Keratinocyte (primary cell): Measurements from ENCODE around the gene ESR2. TPM values are rescaled to one million over a fixed set of nuclear protein-coding genes. Genes with fewer than 3 reads are reported as not detected.

Experiments used
- DNase-seq: peaks from one replicate; pipeline ENCODE4 v3.0.0-alpha.2; 2011; ENCODE audit warnings: low read depth, missing footprints, low spot score
- FAIRE-seq: peaks from 2 replicates; lab custom pipeline; 2011; peaks lifted over from hg19 to GRCh38; lab: Jason Lieb, UNC
- H2AFZ ChIP-seq: 2 replicates; pipeline ENCODE4 v1.6.0; 2012; ENCODE audit warnings: low read length, control low read depth, inconsistent platforms; ENCODE audit not compliant: control insufficient read depth
- H3K27ac ChIP-seq: 2 replicates; pipeline ENCODE4 v1.5.1; 2011; ENCODE audit warnings: low read length; ENCODE audit not compliant: control insufficient read depth, insufficient read depth
- H3K27me3 ChIP-seq: 3 replicates; pipeline ENCODE4 v1.6.0; 2011; ENCODE audit warnings: low read length; ENCODE audit not compliant: control insufficient read depth, insufficient read depth; ENCODE audit errors: extremely low read depth
- H3K36me3 ChIP-seq, 2 experiments: 2 replicates in 1 of 2; 3 replicates in 1 of 2; pipeline ENCODE4 v1.5.1; 2011; ENCODE audit warnings: low read length in 2 of 2, mild to moderate bottlenecking in 1 of 2; ENCODE audit not compliant: control insufficient read depth in 2 of 2, insufficient read depth in 2 of 2; ENCODE audit errors: extremely low read depth in 1 of 2
- H3K4me1 ChIP-seq: 3 replicates; pipeline ENCODE4 v1.5.1; 2011; ENCODE audit warnings: low read length; ENCODE audit not compliant: control insufficient read depth, insufficient read depth; ENCODE audit errors: extremely low read depth
- H3K4me2 ChIP-seq: 3 replicates; pipeline ENCODE4 v1.6.0; 2011; ENCODE audit warnings: low read depth, low read length; ENCODE audit not compliant: control insufficient read depth, insufficient read depth; ENCODE audit errors: extremely low read depth
- H3K4me3 ChIP-seq, 3 experiments: fragments of 200-600 bp in 1 of 3; sonication (generic) in 1 of 3; 2 replicates in 2 of 3; 3 replicates in 1 of 3; pipeline ENCODE4 v1.5.1; 2011 to 2016; ENCODE audit warnings: low read length in 3 of 3, mild to moderate bottlenecking in 3 of 3, control low read depth in 2 of 3, inconsistent platforms in 1 of 3, low read depth in 1 of 3, mixed read lengths in 1 of 3, mixed run types in 1 of 3, moderate library complexity in 1 of 3; ENCODE audit not compliant: control insufficient read depth in 2 of 3, insufficient read depth in 2 of 3; ENCODE audit errors: extremely low read depth in 1 of 3
- H3K79me2 ChIP-seq: 2 replicates; pipeline ENCODE4 v1.6.0; 2012; ENCODE audit warnings: low read length; ENCODE audit not compliant: control insufficient read depth, insufficient read depth
- H3K9ac ChIP-seq: 3 replicates; pipeline ENCODE4 v1.6.0; 2011; ENCODE audit warnings: low read length; ENCODE audit not compliant: control insufficient read depth, insufficient read depth; ENCODE audit errors: extremely low read depth
- H3K9me1 ChIP-seq: 3 replicates; pipeline ENCODE4 v1.6.0; 2011; ENCODE audit warnings: low read length; ENCODE audit not compliant: control insufficient read depth, insufficient read depth; ENCODE audit errors: extremely low read depth
- H3K9me3 ChIP-seq: 2 replicates; pipeline ENCODE4 v1.5.1; 2012; ENCODE audit warnings: low read depth, low read length; ENCODE audit not compliant: control insufficient read depth
- H4K20me1 ChIP-seq: 3 replicates; pipeline ENCODE4 v1.6.0; 2011; ENCODE audit warnings: low read length; ENCODE audit not compliant: control insufficient read depth, insufficient read depth; ENCODE audit errors: extremely low read depth
- EZH2 ChIP-seq: IDR thresholded peaks from one replicate; pipeline ENCODE4 v1.6.1; 2012; ENCODE audit warnings: inconsistent platforms, mild to moderate bottlenecking, low read length, moderate library complexity
- dilution Hi-C: fragments of 300-500 bp; cut with MboI; formaldehyde crosslinking; loops from one replicate; pipeline ENCODE4 v1.7.0; 2020; ENCODE audit warnings: low sequenced_read_pairs; ENCODE audit not compliant: extremely low pct_ligation_motif_present
- polyA plus RNA-seq, 5 experiments: library from polyadenylated mRNA; depleted of rRNA in 3 of 5; stranded (reverse) in 3 of 5; stranded (forward) in 1 of 5; unstranded in 1 of 5; fragments of >200 nt; gene quantifications; 1 replicate in 1 of 5; 2 replicates in 3 of 5; 3 replicates in 1 of 5; pipeline versions ENCODE4 v1.2.1 to v1.2.3, GENCODE V29; 2011 to 2012; ENCODE audit warnings: missing spikeins in 2 of 5, low read depth in 1 of 5, low replicate concordance in 1 of 5
- TF ChIP-seq, protein P1 (sequence below), 3 experiments: IDR thresholded peaks in 1 of 3; conservative IDR thresholded peaks in 1 of 3; optimal IDR thresholded peaks in 1 of 3; 2 replicates in 2 of 3; 3 replicates in 1 of 3; pipeline versions ENCODE3 to v1.5.1; 2011; ENCODE audit warnings: low read length in 3 of 3, mild to moderate bottlenecking in 3 of 3, moderate library complexity in 2 of 3, control low read depth in 1 of 3, inconsistent platforms in 1 of 3; ENCODE audit not compliant: insufficient read depth in 2 of 3; ENCODE audit errors: extremely low read depth in 1 of 3

Gene ESR2
- polyA plus RNA-seq, 1 donor (not counting 4 experiments of a cell fraction or from before 2014, with no cell fraction given) = 0.03 TPM

DNA sequence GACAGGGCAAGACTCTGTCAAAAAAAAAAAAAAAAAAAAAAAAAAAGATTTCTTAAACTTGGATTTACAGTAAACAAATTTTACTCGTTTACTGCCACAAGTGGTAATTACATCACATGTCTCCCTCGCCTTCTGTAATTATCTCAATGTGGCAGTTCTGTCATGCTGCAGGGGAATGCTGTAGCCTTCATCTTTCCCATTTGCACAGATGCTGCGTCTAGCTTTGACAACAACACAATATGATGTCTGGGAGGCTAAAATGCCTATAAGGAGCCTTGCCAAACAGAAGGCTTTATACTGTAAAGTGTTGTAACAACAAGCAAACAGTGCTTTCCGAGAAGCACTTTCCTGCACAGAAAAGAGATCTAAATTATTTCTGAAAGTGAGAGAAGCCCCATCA lies 48.7 kb downstream of the ESR2 start:
- Histone ChIP-seq H3K27ac (no peak overlapping the region), H2AFZ (no peak overlapping the region), H3K9me3 (no peaks in the 10 kb centered on the region), H3K4me1 (no peaks in the 10 kb centered on the region), H3K36me3 (no peaks in the 10 kb centered on the region), H3K9ac (no peak overlapping the region), H3K4me3 (no peak overlapping the region), H3K27me3 (no peaks in the 10 kb centered on the region), H3K9me1 (no peaks in the 10 kb centered on the region), H3K79me2 (no peaks in the 10 kb centered on the region), H4K20me1 (no peaks in the 10 kb centered on the region), H3K4me2 (no peak overlapping the region)
- dilution Hi-C loops = no loop called here
- no peak for DNase-seq
- no peak for FAIRE-seq
- TF ChIP-seq, protein P1, sequence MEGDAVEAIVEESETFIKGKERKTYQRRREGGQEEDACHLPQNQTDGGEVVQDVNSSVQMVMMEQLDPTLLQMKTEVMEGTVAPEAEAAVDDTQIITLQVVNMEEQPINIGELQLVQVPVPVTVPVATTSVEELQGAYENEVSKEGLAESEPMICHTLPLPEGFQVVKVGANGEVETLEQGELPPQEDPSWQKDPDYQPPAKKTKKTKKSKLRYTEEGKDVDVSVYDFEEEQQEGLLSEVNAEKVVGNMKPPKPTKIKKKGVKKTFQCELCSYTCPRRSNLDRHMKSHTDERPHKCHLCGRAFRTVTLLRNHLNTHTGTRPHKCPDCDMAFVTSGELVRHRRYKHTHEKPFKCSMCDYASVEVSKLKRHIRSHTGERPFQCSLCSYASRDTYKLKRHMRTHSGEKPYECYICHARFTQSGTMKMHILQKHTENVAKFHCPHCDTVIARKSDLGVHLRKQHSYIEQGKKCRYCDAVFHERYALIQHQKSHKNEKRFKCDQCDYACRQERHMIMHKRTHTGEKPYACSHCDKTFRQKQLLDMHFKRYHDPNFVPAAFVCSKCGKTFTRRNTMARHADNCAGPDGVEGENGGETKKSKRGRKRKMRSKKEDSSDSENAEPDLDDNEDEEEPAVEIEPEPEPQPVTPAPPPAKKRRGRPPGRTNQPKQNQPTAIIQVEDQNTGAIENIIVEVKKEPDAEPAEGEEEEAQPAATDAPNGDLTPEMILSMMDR (optimal IDR thresholded peaks at IDR 0.05 in 1 of 3, IDR thresholded peaks at IDR 0.05 in 1 of 3, conservative IDR thresholded peaks at IDR 0.05 in 1 of 3; ENCODE audit: extremely low read depth in 1 of 3, insufficient read depth in 2 of 3, low read length in 3 of 3) = no peak
- TF ChIP-seq EZH2 = no peak

DNA sequence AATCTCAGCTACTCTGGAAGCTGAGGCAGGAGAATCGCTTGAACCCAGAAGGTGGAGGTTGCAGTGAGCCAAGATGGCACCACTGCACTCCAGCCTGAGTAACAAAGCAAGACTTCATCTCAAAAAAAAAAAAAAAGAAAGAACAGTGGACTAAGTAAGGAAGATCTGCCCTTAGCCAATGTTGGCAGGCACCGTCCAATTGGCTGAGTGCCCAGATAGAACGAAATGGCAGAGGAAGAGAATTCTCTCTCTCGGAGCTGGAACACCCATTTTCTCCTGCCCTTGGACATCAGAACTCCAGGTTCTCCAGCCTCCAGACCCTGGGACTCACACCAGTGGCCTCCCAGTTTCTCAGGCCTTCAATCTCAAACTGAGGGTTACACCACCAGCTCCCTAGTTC lies 49.9 kb downstream of the ESR2 start:
- FAIRE-seq (no peak), DNase-seq (no peak)
- no peak for TF ChIP-seq EZH2
- TF ChIP-seq, protein P1 (optimal IDR thresholded peaks at IDR 0.05 in 1 of 3, IDR thresholded peaks at IDR 0.05 in 1 of 3, conservative IDR thresholded peaks at IDR 0.05 in 1 of 3; ENCODE audit: extremely low read depth in 1 of 3, insufficient read depth in 2 of 3, low read length in 3 of 3) = no peak
- no peaks in the 10 kb centered on the region for H3K27me3 ChIP-seq
- no peaks in the 10 kb centered on the region for H3K4me1 ChIP-seq
- H3K9ac ChIP-seq = no peak overlapping the region
- H2AFZ ChIP-seq = no peak overlapping the region
- H3K9me1 ChIP-seq = no peaks in the 10 kb centered on the region
- H3K36me3 ChIP-seq = no peaks in the 10 kb centered on the region
- no peak overlapping the region for H3K27ac ChIP-seq
- H3K9me3 ChIP-seq = no peaks in the 10 kb centered on the region
- no peaks in the 10 kb centered on the region for H3K79me2 ChIP-seq
- no peak overlapping the region for H3K4me2 ChIP-seq
- dilution Hi-C loops = no loop called here
- H3K4me3 ChIP-seq = no peak overlapping the region
- H4K20me1 ChIP-seq = no peaks in the 10 kb centered on the region
